Measurements from ENCODE around the gene LNPK.
"Not testable (repeated sequence)": the region's sequence is repeated elsewhere in the genome, so short reads cannot be mapped to it uniquely, and the experiment has no call there.

Gene LNPK

DNA sequence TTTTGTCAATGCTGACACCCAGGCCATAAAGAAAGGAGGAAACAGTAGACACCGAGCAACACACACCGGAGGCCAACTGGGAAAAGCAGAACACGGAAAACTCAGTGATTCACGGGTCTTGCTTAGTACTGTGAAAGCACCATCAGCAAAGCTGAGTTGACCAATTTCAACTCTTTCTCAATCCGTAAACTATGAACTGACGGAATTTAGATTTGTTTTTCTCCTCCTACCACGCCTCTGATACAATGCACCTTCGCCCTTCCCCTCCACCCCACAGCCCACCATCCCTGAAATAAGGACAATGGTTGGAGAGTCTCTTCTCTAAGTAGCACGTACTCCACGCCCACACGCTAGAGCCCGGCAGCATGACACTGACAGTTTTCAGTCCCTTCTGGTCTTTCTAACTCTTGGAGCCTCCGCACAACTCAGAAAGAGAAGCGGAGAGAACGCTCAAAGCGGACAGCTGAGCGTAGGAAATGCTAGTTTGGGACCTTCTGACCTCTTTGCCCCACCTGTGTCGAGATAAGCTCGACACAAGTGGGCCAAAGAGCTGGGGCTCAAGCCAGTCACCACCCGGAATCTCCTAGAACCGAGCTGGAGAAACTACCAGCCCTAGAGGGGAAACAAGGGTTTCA lies 669 bp downstream of the LNPK start:
- TF ChIP-seq ZNF274 (IDR thresholded peaks at IDR 0.05; ENCODE audit: low read depth, low read length): no peak
- H3K4me3 ChIP-seq (ENCODE audit: low read length): peak overlapping the region; percentile 75

DNA sequence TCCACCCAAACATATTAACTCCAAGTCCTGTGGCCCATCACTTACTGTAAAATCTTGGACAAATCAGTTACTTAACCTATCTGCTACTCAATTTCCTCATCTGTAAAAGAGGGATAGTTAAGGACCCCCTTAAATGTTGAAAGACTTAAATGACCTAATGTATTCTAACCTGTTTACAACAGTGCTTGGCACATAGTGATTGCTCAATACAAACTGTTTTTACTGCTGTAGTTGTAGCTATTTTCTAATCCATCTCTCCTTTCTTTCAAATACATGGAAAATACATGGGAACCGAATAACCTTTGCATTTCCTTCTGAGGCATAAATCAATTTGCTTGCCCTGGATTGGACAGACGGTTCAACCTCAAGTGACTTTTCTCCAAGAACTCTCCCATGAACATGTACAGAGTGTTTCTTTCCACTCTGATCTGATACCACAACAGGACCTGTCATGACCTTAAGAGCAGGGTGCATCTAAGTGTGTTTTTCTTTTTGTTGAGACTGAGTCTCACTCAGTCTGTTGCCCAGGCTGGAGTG lies 2.7 kb downstream of the LNPK start:
- TF ChIP-seq ZNF274 (IDR thresholded peaks at IDR 0.05; ENCODE audit: low read depth, low read length): no peak

DNA sequence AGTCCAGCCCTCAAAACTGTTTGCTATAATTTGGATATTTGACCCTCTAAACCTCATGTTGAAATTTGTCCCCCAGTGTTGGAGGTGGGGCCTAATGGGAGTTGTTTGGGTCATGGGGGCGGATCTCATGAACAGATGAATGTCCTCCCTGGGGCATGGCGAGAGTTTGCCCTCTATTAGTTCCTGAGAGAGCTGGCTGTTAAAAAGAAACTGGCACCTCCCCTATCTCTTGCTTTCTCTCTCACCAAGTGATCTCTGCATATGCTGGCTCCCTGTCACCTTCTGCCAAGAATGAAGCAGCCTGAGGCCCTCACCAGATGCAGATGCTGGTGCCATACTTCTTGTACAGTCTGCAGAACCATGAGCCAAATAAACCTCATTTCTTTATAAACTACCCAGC lies 12.0 kb downstream of the LNPK start:
- no peak overlapping the region for H3K4me3 ChIP-seq (ENCODE audit: low read length)
- no peak for TF ChIP-seq ZNF274 (IDR thresholded peaks at IDR 0.05; ENCODE audit: low read depth, low read length)

More for the DNA sequence above, 2.7 kb downstream of the LNPK start:
- no peak overlapping the region for H3K4me3 ChIP-seq (ENCODE audit: low read length)

DNA sequence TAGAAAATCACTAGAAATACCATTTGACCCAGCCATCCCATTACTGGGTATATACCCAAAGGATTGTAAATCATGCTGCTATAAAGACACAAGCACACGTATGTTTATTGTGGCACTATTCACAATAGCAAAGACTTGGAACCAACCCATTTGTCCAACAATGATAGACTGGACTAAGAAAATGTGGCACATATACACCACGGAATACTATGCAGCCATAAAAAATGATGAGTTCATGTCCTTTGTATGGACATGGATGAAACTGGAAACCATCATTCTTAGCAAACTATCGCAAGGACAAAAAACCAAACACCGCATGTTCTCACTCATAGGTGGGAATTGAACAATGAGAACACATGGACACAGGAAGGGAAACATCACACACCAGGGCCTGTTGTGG lies 14.9 kb downstream of the LNPK start:
- H3K4me3 ChIP-seq (ENCODE audit: low read length): not testable (repeated sequence)

DNA sequence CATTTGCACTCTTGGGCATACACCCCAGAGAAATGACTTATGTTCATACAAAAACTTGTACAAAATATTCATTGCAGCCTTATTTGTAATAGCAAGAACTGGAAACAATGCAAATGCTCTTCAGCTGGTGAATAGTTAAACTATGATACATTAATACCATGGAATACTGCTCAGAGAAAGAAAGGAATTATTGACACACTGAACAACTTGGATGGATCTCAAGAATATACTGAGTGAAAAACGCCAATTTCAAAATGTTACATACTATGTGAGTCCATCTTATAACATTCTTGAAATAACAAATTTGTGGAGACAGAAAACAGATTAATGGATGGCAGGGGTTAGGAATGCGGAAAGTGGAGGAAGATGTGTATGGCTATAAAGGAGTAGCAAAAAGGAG lies 17.2 kb downstream of the LNPK start:
- H3K4me3 ChIP-seq (ENCODE audit: low read length): no peak overlapping the region
- no peak for TF ChIP-seq ZNF274 (IDR thresholded peaks at IDR 0.05; ENCODE audit: low read depth, low read length)

DNA sequence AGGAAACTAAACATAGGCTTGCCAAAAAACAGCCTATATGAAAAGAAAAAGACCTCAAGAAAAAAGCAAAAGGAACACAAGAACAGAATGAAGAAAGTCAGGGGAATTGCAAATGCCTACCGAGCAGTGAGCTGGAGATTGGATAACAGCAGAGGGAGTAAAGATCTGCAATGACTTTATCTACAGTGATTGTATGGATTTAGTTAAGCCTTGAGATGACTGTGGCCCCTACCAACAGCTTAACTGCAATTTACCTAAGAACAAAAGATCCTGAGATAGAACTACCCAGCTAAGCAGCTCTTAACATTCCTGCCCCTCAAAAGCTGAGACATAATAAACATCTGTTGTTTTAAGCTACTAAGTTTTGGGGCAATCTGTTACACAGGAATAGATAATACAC lies 20.5 kb downstream of the LNPK start:
- no peak overlapping the region for H3K4me3 ChIP-seq (ENCODE audit: low read length)
- TF ChIP-seq ZNF274 (IDR thresholded peaks at IDR 0.05; ENCODE audit: low read depth, low read length): no peak

DNA sequence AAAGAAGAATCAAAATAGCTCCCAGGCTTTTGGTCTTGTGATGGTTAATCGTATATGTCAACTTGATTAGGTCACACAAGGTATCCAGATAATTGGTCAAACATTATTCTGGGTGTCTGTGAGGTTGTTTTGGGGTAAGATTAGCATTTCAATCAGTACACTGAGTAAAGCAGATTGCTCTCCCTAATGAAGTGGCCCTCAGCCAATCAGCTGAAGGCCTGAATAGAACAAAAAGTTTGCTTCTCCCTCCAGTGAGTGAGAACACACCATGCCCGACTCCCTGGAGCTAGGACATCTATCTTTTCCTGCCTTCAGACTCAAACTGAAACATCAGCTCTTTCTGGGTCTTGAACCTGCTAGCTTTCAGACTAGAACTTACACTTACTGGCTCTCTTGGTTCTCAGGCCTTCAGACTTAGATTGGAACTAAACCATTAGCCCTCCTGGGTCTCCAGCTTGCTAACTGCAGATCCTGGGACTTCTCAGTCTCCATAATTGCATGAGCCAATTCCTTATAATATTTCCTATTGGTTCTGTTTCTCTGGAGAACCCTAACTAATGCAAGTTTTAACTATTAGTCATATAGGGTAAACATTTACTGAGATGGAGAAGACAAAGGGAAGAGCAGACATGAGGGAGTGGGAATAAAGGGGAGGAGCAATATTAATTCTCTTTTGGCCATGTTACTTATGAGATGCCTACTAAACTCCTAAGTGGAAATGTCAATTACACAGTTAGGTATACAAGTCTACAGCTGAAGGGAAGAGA lies 25.5 kb downstream of the LNPK start:
- no peak for TF ChIP-seq ZNF274 (IDR thresholded peaks at IDR 0.05; ENCODE audit: low read depth, low read length)
- H3K4me3 ChIP-seq (ENCODE audit: low read length): no peak overlapping the region

DNA sequence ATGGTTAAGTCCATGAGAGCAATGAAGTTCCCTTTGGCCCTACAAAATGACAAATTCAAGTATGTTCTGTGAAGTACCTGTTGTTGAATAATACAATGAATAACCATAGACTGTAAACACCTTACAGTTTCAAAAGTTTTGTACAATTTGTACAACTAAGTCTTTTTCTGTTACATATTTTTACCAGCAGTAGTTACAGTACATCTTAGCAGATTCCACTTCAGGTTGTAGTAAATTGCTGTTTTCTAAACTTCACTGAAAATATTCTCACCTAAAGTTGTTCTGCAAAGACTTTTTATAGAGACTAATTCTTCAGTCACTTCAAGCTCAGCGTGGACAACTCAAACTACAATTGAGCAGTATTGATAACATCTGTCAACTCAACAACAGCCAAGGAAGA lies 28.7 kb downstream of the LNPK start:
- TF ChIP-seq ZNF274 (IDR thresholded peaks at IDR 0.05; ENCODE audit: low read depth, low read length): no peak
- H3K4me3 ChIP-seq (ENCODE audit: low read length): no peak overlapping the region

DNA sequence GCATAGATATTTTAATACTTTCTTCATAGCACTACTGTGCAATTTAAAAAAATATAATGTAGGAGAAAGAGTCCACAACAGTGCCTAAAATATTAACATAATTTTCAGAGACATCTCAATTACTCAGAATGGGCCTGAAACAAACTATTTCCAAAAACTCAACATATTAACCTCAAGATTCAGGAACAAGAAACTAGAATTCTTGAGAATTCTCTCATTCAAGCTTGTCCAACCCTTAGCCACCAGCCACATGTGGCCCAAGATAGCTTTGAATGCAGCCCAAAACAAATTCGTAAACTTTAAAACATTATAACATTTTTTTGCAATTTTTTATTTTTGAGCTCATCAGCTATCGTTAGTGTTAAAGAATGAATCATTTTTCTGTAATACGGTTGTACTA lies 35.2 kb downstream of the LNPK start:
- TF ChIP-seq ZNF274 (IDR thresholded peaks at IDR 0.05; ENCODE audit: low read depth, low read length): no peak

DNA sequence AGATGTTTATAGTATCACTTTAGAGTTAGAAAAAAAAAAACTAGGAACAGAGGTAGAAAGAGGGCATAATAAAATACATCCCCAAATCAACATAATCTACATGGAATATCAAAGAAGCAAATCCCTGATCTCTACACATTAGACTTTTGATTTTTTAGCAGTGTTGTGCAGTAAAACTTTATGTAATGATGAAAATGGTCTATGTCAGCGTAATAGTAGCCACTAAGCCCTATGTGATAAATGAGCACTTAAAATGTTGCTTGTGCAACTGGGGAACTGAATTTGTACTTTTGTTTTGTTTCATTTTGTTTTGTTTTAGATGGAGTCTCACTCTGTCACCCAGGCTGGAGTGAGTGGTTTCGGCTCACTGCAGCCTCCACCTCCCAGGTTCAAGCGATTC lies 36.3 kb downstream of the LNPK start:
- no peak overlapping the region for H3K4me3 ChIP-seq (ENCODE audit: low read length)
- TF ChIP-seq ZNF274 (IDR thresholded peaks at IDR 0.05; ENCODE audit: low read depth, low read length): no peak

More for the DNA sequence above, 35.2 kb downstream of the LNPK start:
- no peak overlapping the region for H3K4me3 ChIP-seq (ENCODE audit: low read length)

DNA sequence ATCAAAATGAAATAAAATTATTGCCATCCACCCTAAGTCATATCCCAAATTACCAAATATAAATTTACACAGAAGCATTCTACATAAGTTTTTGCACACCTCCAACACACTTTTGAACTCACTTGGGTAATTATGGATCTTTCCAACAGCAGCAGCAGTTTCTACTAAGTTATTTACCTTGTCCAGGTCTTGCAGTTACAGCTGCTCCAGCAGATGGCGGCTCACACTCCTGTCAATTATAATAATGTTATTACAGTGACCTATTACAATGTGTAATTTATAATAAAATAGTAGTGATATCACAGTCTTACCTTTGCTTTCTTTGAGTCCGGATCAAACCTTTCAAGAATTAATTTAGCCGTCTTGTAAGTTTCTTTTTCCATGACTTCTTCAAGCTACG lies 37.9 kb downstream of the LNPK start:
- TF ChIP-seq ZNF274 (IDR thresholded peaks at IDR 0.05; ENCODE audit: low read depth, low read length): no peak
- no peak overlapping the region for H3K4me3 ChIP-seq (ENCODE audit: low read length)

DNA sequence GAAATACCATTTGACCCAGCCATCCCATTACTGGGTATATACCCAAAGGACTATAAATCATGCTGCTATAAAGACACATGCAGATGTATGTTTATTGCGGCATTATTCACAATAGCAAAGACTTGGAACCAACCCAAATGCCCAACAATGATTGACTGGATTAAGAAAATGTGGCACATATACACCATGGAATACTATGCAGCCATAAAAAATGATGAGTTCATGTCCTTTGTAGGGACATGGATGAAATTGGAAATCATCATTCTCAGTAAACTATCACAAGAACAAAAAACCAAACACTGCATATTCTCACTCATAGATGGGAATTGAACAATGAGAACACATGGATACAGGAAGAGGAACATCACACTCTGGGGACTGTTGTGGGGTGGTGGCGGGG lies 38.9 kb downstream of the LNPK start:
- H3K4me3 ChIP-seq (ENCODE audit: low read length): not testable (repeated sequence)

DNA sequence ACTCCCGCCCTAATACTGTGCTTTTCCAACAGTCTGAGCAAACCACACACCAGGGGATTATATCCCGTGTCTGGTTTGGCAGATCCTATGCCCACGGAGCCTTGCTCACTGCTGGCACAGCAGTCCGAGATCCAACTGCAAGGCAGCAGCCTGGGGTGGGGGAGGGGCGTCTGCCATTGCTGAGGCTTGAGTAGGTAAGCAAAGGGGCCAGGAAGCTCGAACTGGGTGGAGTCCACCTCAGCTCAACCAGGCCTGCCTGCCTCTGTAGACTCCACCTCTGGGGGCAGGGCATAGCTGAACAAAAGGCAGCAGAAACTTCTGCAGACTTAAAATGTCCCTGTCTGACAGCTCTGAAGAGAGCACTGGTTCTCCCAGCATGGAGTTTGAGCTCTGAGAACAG lies 44.2 kb downstream of the LNPK start:
- TF ChIP-seq ZNF274 (IDR thresholded peaks at IDR 0.05; ENCODE audit: low read depth, low read length): no peak
- H3K4me3 ChIP-seq (ENCODE audit: low read length): no peak overlapping the region

DNA sequence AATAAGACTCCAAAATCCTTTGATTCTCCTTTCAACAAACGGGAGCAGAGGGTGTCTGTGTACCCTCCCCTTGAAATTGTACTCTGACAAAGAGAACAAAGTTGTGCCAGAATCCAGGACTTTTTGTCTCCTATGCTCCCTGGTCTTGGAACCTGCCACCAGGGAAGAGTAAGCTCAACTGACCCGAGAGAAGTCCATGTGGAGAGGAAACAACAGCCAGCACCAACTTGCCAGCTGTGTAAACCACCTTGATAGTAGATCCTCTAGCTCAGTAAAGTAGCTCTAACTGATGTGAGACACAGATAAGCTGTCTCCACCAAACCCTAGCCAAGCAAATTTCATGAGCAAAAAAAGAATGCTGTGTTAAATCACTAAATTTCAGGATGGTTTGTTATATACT lies 46.9 kb downstream of the LNPK start:
- TF ChIP-seq ZNF274 (IDR thresholded peaks at IDR 0.05; ENCODE audit: low read depth, low read length): no peak
- no peak overlapping the region for H3K4me3 ChIP-seq (ENCODE audit: low read length)

DNA sequence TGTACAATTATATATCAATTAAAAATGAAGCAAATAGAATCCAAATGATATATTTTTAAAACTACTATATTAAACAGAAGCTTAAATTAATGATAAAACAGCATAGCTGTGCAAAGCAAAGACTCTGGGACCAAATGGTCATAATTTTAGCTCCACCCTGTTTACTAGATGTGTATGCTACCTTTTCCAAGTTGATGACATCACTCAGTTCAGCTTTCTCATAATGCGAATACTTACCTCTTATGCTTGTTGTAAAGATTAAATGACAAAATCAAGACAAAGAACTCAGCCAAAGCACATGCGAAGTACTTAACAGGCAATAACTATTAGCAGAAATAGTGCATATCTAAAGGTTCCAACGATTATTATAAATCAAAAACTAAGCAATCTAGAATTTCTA lies 51.6 kb downstream of the LNPK start:
- no peak overlapping the region for H3K4me3 ChIP-seq (ENCODE audit: low read length)
- TF ChIP-seq ZNF274 (IDR thresholded peaks at IDR 0.05; ENCODE audit: low read depth, low read length): no peak
